NCI-H1930 (cell line): ENCODE data around the gene TKT.

Source experiments
- DNase-seq, 2 experiments: peaks; one replicate each; lab custom pipeline; 2025; lab: John Stamatoyannopoulos, UW

Gene TKT

GRCh38 chr3:53225651-53226050, 30.2 kb downstream of the TKT start:
- DNase-seq = no peak

GRCh38 chr3:53225181-53225580, 30.6 kb downstream of the TKT start:
- no peak for DNase-seq

GRCh38 chr3:53224536-53224935, 31.3 kb downstream of the TKT start:
- no peak for DNase-seq

GRCh38 chr3:53224026-53224425, 31.8 kb downstream of the TKT start:
- no peak for DNase-seq

- no peak for DNase-seq
Measured at GRCh38 chr3:53223541-53223966, 32.3 kb downstream of the TKT start.

- no peak for DNase-seq
Measured at GRCh38 chr3:53223025-53223424, 32.8 kb downstream of the TKT start.

- no peak for DNase-seq
Measured at GRCh38 chr3:53222183-53222901, 33.5 kb downstream of the TKT start.

- DNase-seq = no peak
Measured at GRCh38 chr3:53221827-53222182, 34.0 kb downstream of the TKT start.

- DNase-seq = no peak
Measured at GRCh38 chr3:53221345-53221744, 34.5 kb downstream of the TKT start.

- DNase-seq = peak; percentile 33 to 38
Measured at GRCh38 chr3:53219895-53220483, 35.8 kb downstream of the TKT start.

DNA sequence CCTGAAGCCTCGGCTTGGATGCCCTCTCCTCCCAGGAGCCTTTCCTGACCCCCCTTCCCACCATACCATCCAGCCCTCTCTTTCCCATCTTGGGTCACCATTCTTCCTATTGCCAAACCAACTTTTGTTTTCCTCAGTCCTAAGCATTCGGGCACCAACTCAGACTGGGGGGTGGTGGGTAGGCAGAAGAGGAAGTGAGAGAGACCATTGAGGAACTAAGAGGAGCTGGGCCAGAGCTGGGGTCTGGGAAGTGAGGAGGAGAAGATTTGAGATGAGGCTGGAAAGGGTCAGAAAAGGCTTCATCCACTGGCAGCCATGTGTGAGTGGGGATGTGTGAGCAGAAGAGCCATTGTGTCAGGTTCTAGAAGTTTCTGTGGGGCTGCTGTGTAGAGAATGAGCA, 37.7 kb downstream of the TKT start:
- no peak for DNase-seq

- no peak for DNase-seq
Measured at GRCh38 chr3:53217175-53217574, 38.6 kb downstream of the TKT start.

DNA sequence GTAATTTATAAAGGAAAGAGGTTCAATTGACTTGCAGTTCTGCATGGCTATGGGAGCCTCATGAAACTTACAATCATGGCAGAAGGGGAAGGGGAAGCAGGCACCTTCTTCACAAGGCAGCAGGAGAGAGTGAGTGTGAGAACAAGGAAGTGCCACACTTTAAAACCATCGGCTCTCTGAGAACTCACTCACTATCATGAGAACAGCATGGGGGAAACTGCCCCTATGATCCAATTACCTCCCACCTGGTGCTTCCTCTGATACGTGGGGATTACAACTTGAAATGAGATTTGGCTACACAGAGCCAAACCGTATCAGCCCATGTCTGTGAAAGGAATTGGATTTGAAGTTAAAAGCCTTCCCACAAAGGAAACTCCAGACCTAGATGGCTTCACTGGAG, 39.1 kb downstream of the TKT start:
- no peak for DNase-seq

DNA sequence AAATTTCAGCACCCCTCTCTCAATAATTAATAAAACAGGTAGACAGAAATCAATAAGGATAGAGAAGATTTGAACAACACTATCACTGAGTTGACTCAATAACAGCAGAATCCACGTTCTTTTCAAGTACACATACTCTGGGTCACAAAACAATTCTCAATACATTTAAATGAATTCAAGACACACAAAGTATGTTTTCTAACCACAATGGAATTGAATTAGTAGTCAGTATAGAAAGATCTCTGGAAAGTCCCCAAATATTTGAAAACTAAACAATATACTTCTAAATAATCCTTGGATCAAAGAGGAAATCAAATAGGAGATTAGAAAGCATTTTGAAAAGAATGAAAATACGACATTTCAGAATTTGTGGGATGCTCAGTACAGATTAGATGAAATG, 40.0 kb downstream of the TKT start:
- DNase-seq = no peak

DNA sequence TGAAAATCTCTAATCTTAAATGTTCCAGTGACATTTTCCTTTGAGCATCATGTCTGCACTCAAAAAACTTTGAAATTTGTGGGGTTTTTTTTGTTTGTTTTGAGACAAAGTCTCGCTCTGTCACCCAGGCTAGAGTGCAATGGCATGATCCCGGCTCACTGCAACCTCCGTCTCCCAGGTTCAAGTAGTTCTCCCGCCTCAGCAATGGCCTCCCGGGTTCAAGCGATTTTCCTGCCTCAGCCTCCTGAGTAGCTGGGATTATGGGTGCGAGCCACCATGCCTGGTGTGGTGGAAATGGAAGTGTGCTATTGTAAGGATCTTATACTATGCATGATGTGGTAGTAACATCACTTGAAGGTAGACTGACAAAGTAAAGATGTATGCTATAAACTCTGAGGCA, 42.5 kb downstream of the TKT start:
- no peak for DNase-seq

DNA sequence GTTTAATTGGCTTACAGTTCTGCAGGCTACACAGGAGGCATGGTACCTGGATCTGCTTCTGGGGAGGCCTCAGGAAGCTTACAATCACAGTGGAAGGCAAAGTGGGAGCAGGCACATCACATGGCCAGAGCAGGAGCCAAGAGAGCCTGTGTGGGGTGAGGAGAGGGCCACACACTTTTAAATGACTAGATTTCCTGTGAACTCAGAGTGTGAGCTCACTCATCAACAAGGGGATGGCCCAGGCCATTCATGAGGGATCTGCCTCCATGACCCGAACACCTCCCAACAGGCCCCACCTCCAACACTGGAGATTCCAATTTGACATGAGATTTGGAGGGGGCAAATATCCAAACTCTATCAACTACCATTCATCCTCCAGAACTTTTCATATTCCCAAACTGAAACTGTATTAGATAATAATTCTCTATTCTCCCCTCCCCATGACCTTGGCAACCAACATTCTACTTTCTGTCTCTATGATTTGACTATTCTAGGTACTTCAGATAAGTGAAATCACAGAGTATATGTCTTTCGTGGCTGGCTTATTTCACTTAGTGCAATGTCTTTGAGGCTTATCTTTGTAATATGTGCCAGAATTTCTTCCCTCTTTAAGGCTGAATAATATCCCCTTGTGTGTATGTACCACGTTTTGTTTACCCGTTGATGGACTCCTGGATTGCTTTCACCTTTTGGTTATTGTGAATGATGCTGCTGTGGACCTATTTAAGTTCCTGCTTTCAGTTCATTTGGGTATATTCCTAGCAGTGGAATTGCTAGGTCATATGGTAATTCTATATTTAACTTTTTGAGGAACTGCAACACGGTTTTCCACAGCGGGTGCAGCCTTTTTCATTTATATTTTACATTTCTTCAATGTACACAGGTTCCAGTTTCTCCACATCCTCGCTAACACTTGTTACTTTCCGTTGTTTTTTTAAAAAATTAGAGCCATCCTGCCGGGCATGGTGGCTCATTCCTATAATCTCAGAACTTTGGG, 43.8 kb downstream of the TKT start:
- DNase-seq = no peak

- no peak for DNase-seq
Measured at GRCh38 chr3:53202331-53203015, 53.3 kb downstream of the TKT start.

- DNase-seq = no peak
Measured at GRCh38 chr3:53200501-53201498, 55.0 kb downstream of the TKT start.

- no peak for DNase-seq
Measured at GRCh38 chr3:53199834-53200233, 56.0 kb downstream of the TKT start.

DNA sequence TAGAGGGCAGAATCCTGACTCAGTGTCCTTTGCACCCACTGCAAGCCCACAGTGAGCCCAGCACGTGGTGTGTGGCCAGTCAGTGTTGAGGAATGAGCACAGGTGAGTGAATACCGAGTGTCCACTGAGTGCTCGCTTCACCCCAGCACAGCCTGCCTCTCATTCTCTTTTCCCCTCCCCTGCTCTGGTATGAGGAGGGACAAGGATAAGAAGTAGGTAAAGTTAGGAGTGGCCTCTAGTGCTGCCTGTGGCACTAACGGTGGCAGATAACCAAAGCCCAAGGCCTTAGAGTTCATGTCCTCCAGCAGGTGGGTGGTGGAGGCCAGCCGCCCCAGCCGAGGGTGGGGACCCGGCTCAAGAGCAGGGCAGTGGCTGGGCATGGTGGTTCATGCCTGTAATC, 56.8 kb downstream of the TKT start:
- DNase-seq = no peak
